Spleen (tissue), 11 donors: ENCODE measurements around the gene IL12RB2. TPM values are rescaled to one million over a fixed set of nuclear protein-coding genes. Genes with fewer than 3 reads are reported as not detected.

ENCODE experiments used
- DNase-seq: peaks from one replicate; pipeline ENCODE4 v3.0.0-alpha.2; 2020
- H3K27ac ChIP-seq, 8 donors: fragments of 200-600 bp; sonication (generic) in 7 of 8; 1 replicate in 4 of 8; 2 replicates in 4 of 8; pipeline versions ENCODE4 v1.5.0 to v1.8.0; 2016 to 2021; ENCODE audit warnings: inconsistent platforms in 4 of 8, mild to moderate bottlenecking in 4 of 8, moderate library complexity in 1 of 8
- H3K27me3 ChIP-seq, 7 donors: fragments of 200-600 bp; sonication (generic) in 6 of 7; replicated peaks in 1 of 7; 1 replicate in 4 of 7; 2 replicates in 3 of 7; pipeline versions ENCODE4 v1.5.0 to v1.8.0; 2016 to 2021; ENCODE audit warnings: inconsistent platforms in 3 of 7, mild to moderate bottlenecking in 1 of 7
- H3K36me3 ChIP-seq, 6 donors: fragments of 200-600 bp; sonication (generic) in 5 of 6; 1 replicate in 4 of 6; 2 replicates in 2 of 6; pipeline versions ENCODE4 v1.5.0 to v1.8.0; 2016 to 2021; ENCODE audit warnings: inconsistent platforms in 2 of 6
- H3K4me1 ChIP-seq, 6 donors: fragments of 200-600 bp; sonication (generic) in 5 of 6; 1 replicate in 3 of 6; 2 replicates in 3 of 6; pipeline versions ENCODE4 v1.5.0 to v1.8.0; 2016 to 2021; ENCODE audit warnings: inconsistent platforms in 3 of 6
- H3K4me3 ChIP-seq, 8 donors: fragments of 200-600 bp; sonication (generic) in 7 of 8; 1 replicate in 4 of 8; 2 replicates in 4 of 8; pipeline versions ENCODE4 v1.5.0 to v1.8.0; 2016 to 2021; ENCODE audit warnings: inconsistent platforms in 4 of 8, mild to moderate bottlenecking in 4 of 8, moderate library complexity in 2 of 8
- H3K9me3 ChIP-seq, 8 donors: fragments of 200-600 bp; sonication (generic) in 7 of 8; 1 replicate in 4 of 8; 2 replicates in 4 of 8; pipeline versions ENCODE4 v1.5.0 to v1.8.0; 2016 to 2021; ENCODE audit warnings: inconsistent platforms in 4 of 8
- CTCF ChIP-seq, 11 experiments: fragments of 200-600 bp in 7 of 11; fragments of 450-650 bp in 4 of 11; sonication (generic) in 4 of 11; IDR thresholded peaks in 8 of 11; conservative IDR thresholded peaks in 3 of 11; 1 replicate in 7 of 11; 2 replicates in 4 of 11; pipeline versions ENCODE4 v1.4.0 to v1.8.0; 2016 to 2021; ENCODE audit warnings: antibody characterized with exemption in 11 of 11, inconsistent platforms in 4 of 11, mild to moderate bottlenecking in 1 of 11
- POLR2A ChIP-seq, 3 donors: fragments of 450-650 bp; IDR thresholded peaks; one replicate each; pipeline ENCODE4 v1.5.1; 2017; ENCODE audit warnings: antibody characterized with exemption in 3 of 3, mild to moderate bottlenecking in 1 of 3
- POLR2AphosphoS5 ChIP-seq, 3 donors: sonication (generic); formaldehyde crosslinking; IDR thresholded peaks; one replicate each; pipeline ENCODE4 v1.5.1; 2017; ENCODE audit warnings: antibody characterized with exemption in 3 of 3
- WGBS, 5 donors: extraction: QIAGEN DNeasy Blood & Tissue Kit in 3 of 5; methylation state at CpG; one replicate each; pipeline versions ENCODE4 v1.1.5 to v1.1.7; 2013 to 2018; 5-methylcytosine and 5-hydroxymethylcytosine counted together
- intact Hi-C: fragments of 100-400 bp; cut with DNase I; formaldehyde crosslinking; loops from one replicate; pipeline ENCODE4 v1.15.0; 2023; ENCODE audit warnings: low total_unique reads
- polyA plus RNA-seq, 3 donors: library from polyadenylated mRNA; stranded (reverse); fragments of 200-250 nt; gene quantifications; one replicate each; pipeline ENCODE4 v1.2.1, GENCODE V29; 2013
- total RNA-seq, 7 donors: library from RNA; depleted of rRNA in 3 of 7; stranded (reverse); fragments of >200 nt in 3 of 7; fragmentation: NEBNext Ultra II Directional in 4 of 7; extraction: Animal tissue kit (Norgen Biotek cat#: 25700) in 4 of 7; gene quantifications; one replicate each; pipeline versions ENCODE4 v1.1.0 to v1.2.1, GENCODE V29; 2016 to 2021
- donor health status: healthy with polysubstance abuse.
- donor health status: DM: no; HTN: no; CAD: no; lungs with moderate emphysema.
- donor health status: DM: no; HTN: no; CAD: no.
- donor health status: Bipolar disorder and iron deficiency.
- donor health status: healthy.
- donor health status: DM: no; HTN: no; CAD: no.
- donor health status: DM: yes; HTN: yes; CAD: no.

IL12RB2 gene
- total and polyA plus RNA-seq, 10 donors: 0.17 to 6.0 (median 1.9) TPM

DNA sequence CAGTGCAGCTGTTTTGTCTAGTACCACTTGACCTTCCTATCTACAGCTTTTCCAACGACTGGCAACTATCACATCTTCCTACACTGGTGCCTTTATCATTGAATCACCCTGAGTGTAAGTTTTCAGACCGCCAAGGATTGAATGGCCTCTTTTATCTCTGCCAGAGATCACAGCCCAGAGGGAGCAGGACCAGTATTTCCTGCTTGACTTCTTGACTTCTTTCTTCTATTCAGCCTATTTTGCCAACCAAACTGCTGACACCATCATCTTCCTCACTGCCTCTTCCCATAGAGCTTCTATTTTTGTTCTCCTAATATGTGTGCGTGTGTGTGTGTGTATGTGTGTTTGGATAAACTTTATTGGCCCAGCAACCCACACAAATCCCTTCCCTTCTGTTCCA lies 68.7 kb downstream of the IL12RB2 start:
- WGBS, 5 donors: 53 to 66% (median 63%) methylated on average over 3 of the region's 3 CpGs

DNA sequence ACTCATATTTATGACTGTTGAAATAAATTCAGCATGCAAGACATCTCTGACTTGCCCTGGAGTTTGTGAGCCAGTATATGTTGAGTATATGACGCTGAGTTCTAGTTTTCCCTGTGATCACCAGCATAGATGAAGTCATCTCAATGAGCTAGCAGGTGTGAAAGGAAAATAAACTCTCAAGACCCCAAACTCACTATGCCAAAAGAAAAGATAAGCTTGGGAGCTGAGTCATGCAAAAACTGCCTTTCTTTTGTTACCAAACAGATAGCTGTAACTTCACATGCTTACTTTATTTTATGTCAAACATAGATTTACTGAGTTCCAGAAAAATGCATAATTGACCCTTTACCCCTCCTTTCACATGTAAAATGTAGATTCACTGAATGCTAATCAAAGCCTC lies 69.6 kb downstream of the IL12RB2 start:
- TF ChIP-seq CTCF (IDR thresholded peaks at IDR 0.05 in 8 of 11, conservative IDR thresholded peaks at IDR 0.05 in 3 of 11): no peak
- TF ChIP-seq POLR2AphosphoS5 (IDR thresholded peaks at IDR 0.05): no peak
- no peak for TF ChIP-seq POLR2A (IDR thresholded peaks at IDR 0.05)
- no peaks in the 10 kb centered on the region for H3K27me3 ChIP-seq
- no peaks in the 10 kb centered on the region for H3K4me1 ChIP-seq
- no peaks in the 10 kb centered on the region for H3K9me3 ChIP-seq
- peaks cover 0 to 7% (median 0%) of the 10 kb centered on the region in 6 donors for H3K36me3 ChIP-seq
- no peak overlapping the region for H3K4me3 ChIP-seq
- intact Hi-C loops: no loop called here
- WGBS, 5 donors: 90 to 97% (median 94%) methylated on average over 1 of the region's 1 CpG
- no peak for DNase-seq
- no peak overlapping the region for H3K27ac ChIP-seq

More for the DNA sequence above, 68.7 kb downstream of the IL12RB2 start:
- H3K4me3 ChIP-seq: no peak overlapping the region
- H3K27ac ChIP-seq: no peak overlapping the region
- H3K36me3 ChIP-seq: peaks cover 0 to 7% (median 0%) of the 10 kb centered on the region in 6 donors
- TF ChIP-seq POLR2A (IDR thresholded peaks at IDR 0.05) (no peak), POLR2AphosphoS5 (IDR thresholded peaks at IDR 0.05) (no peak), CTCF (IDR thresholded peaks at IDR 0.05 in 8 of 11, conservative IDR thresholded peaks at IDR 0.05 in 3 of 11) (no peak)
- H3K9me3 ChIP-seq: no peaks in the 10 kb centered on the region
- intact Hi-C loops: no loop called here
- DNase-seq: no peak
- H3K27me3 ChIP-seq: no peaks in the 10 kb centered on the region
- H3K4me1 ChIP-seq: no peaks in the 10 kb centered on the region

GRCh38 chr1:67381154-67381553 lies 73.5 kb downstream of the IL12RB2 start:
- Histone ChIP-seq H3K4me3 (no peak overlapping the region), H3K27me3 (no peaks in the 10 kb centered on the region), H3K36me3 (peaks cover 0 to 23% (median 0%) of the 10 kb centered on the region in 6 donors), H3K9me3 (peaks cover 0 to 33% (median 28%) of the 10 kb centered on the region in 8 donors), H3K4me1 (no peaks in the 10 kb centered on the region), H3K27ac (no peak overlapping the region)
- intact Hi-C loops: no loop called here
- TF ChIP-seq CTCF (IDR thresholded peaks at IDR 0.05 in 8 of 11, conservative IDR thresholded peaks at IDR 0.05 in 3 of 11) (no peak), POLR2A (IDR thresholded peaks at IDR 0.05) (no peak), POLR2AphosphoS5 (IDR thresholded peaks at IDR 0.05) (no peak)
- WGBS, 5 donors: 84 to 94% (median 88%) methylated on average over 4 of the region's 4 CpGs
- no peak for DNase-seq

GRCh38 chr1:67382292-67382691 lies 74.6 kb downstream of the IL12RB2 start:
- intact Hi-C loops: no loop called here
- WGBS, 5 donors: 84 to 96% (median 91%) methylated on average over 1 of the region's 1 CpG
- Histone ChIP-seq H3K27ac (no peak overlapping the region), H3K36me3 (peaks cover 0 to 23% (median 0%) of the 10 kb centered on the region in 6 donors), H3K27me3 (no peaks in the 10 kb centered on the region), H3K4me3 (no peak overlapping the region), H3K4me1 (no peaks in the 10 kb centered on the region), H3K9me3 (peaks cover 0 to 33% (median 28%) of the 10 kb centered on the region in 8 donors)
- TF ChIP-seq CTCF (IDR thresholded peaks at IDR 0.05 in 8 of 11, conservative IDR thresholded peaks at IDR 0.05 in 3 of 11) (no peak), POLR2AphosphoS5 (IDR thresholded peaks at IDR 0.05) (no peak)
- no peak for DNase-seq
